Activated CD4-positive, alpha-beta T cell treated with anti-CD3 and anti-CD28 coated beads, Interleukin-2, amount 50 U/mL, for 16 hours (primary cell): Measurements from ENCODE around the gene ILDR1.
"Not testable (repeated sequence)": the region's sequence is repeated elsewhere in the genome, so short reads cannot be mapped to it uniquely, and the experiment has no call there.

ENCODE experiments used
- DNase-seq: peaks from one replicate; pipeline ENCODE4 v3.0.0-alpha.2; 2020

The ILDR1 gene

GRCh38 chr3:122021811-122022401, at the start of gene ILDR1:
ILDR1 (minus strand) TSS chr3:122022247; CDS start chr3:122022077, 170 bp downstream.
- DNase-seq = no peak

GRCh38 chr3:122067588-122068240, 45.7 kb upstream of the ILDR1 start:
- peak; percentile 69 for DNase-seq

- DNase-seq = no peak
These were observed 45.1 kb upstream of the ILDR1 start for GRCh38 chr3:122067214-122067550.

DNA sequence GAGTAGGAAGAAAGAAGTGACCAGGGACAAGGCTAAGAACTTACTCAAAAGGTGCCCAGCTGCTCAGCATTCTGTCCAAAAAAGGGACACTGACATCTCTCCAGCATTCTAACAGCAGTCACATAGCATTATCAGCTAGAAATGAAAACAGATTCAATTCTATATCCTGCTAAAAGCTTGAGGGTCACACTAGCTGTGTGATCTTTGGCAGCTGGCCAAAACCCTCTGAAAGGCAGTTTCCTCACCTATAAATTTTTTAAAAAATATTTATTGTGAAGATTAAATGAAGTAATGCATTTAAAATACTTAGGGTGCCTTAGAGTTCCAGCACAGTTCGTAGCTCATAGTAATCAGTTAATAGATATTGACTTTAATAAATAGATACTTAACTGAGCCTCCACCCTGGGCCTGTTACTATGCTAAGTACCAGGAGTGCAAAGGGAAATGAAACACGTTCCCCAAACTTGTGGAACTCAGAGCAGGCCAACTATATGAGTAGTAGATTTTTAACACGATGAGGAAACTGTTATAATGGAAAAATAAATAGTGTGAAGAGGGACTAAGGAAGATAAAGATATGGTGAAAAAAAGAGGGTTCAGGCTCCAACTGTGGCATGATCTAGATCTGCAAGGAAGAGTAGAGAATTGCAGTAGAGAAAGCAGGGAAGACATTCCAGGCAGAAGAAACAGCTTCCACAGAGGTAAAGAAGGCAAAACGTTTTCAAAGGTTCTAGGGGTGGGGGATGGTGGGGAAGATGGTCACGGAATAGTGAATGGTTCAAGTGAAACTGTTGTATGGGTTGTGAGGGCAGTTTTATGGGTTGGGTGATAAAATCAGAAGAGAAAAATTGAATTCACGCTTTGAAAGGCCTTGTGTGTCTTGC, 44.5 kb upstream of the ILDR1 start:
- no peak for DNase-seq

DNA sequence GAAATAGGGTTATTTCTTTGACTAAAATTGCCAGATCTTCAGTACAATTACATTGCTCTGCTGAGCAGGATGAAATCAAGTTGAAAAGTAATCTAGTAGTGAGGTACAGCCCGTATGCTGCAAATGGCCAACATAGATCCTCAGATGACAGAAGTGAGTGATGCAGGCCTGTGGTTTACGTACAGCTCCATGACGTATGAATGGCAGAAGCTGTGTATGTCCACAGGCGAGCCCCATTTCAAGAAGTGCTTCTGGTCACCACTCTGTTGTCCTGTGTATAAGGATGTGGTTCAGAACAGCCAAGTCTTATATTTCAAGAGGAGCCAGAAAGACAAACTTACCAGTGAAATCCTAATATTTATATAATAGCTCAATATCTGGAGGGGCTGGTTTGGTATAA, 42.3 kb upstream of the ILDR1 start:
- no peak for DNase-seq

GRCh38 chr3:122063908-122064307, 41.9 kb upstream of the ILDR1 start:
- DNase-seq = no peak

DNA sequence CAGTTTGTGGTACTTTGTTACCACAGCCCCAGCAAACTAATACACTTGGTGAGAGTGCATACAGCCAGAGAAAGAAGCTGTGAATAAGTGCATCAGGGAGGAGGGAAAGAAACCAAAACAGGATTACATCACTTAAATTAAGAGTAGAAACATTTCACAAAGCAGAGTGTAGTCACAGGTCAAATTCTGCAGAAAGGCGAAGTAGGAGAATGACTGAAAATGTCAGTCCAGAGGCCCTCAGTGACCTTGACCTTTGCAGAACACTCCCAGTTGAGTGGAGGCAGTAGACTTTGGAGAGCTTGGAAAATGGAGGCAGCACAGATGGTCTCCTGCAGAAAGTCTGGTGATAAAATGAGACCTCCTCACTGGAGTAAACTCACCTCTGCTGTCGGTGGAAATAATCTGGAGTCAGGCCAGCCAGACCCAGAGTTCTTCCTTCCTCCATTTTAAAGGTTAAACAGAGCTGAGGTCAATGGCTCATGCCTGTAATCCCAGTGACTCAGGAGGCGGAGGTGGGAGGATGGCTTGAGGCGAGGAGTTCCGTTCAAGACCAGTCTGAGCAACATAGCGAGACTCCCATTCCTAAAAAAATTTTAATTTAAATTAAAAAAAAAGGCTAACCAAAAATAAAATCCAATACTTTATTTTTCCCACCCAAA, 38.1 kb upstream of the ILDR1 start:
- DNase-seq = no peak

- DNase-seq = no peak
These were observed 36.2 kb upstream of the ILDR1 start for GRCh38 chr3:122058294-122058693.

DNA sequence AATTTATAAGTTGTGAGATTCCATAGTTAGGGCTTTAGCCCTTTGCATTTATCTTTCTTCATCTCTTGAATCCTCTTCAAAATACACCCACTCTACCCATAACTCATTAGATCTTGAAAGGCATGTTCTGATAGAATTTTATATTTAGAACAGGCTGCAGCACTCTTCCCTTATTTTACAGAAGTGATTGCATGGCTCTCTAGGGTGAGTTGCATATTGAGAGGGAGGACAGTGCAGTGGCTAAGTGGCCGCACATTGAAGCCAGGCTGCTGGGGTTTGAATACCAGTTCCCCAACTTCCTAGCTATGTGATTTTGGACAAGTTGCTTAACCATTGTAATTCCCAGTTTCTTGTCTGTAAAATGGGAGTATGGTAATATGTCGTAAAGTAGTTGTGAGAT, 35.6 kb upstream of the ILDR1 start:
- DNase-seq = no peak

GRCh38 chr3:122055215-122055614, 33.2 kb upstream of the ILDR1 start, which contains the start of gene CD86:
CD86 (plus strand) TSS chr3:122055362; CDS start chr3:122055490, 128 bp downstream.
- peak; percentile 54 for DNase-seq

DNA sequence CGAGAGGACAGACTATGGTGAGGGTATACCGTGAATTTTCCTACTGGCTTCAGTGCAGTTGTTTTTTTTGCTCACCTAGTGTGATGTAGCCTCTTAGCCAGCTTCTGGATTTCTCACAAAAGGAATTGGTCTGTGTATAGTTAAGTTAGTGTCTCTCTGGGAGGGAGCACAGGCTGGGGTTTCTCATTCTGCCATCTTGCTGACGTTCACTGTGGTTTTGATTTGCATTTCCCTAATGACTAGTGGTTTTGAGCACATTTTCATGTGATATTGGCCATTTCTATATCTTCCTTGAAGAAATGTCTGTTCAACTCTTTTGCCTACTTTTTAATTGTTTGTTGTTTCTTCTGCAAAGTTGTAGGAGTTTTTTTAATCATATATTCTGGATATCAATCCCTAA, 30.9 kb upstream of the ILDR1 start:
- no peak for DNase-seq

DNA sequence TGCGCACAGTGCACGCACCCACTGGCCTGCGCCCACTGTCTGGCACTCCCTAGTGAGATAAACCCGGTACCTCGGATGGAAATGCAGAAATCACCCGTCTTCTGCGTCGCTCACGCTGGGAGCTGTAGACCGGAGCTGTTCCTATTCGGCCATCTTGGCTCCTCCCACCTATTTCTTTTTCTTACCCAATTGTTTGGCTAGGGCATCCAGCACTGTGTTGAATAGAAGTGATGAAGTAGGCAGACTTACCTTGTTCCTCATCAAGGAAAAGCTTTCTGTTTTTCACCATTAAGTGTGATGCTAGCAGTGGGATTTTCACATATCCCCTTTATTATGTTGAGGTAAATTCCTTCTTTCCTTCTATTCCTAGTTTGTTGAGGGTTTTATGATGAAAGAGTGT, 25.7 kb upstream of the ILDR1 start:
- not testable (repeated sequence) for DNase-seq

DNA sequence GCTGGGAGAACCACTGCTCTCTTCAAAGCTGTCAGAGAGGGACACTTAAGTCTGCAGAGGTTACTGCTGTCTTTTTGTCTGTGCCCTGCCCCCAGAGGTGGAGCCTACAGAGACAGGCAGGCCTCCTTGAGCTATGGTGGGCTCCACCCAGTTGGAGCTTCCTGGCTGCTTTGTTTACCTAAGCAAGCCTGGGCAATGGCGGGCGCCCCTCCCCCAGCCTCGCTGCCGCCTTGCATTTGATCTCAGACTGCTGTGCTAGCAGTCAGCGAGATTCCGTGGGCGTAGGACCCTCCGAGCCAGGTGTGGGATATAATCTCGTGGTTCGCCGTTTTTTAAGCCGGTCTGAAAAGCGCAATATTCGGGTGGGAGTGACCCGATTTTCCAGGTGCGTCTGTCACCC, 25.2 kb upstream of the ILDR1 start:
- DNase-seq = not testable (repeated sequence)

DNA sequence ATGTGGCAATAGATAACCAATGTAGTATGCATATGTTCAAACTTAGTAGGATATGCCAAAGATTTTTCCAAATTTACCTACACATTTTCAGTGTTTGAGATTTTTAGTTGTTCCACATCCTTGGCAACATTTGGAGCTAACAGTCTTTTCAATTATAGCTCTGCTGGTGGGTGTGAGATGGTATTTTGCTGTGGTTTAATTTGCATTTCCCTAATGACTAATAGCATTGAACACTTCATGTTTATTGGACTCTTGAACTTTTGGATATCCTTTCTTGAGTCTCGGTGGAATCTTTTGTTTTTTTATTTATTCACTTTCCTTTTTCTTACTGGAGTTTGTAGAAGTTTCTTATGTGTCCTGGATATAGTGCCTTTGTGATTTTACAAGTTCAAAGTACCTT, 11.0 kb upstream of the ILDR1 start:
- no peak for DNase-seq

GRCh38 chr3:122032531-122032930, 10.5 kb upstream of the ILDR1 start:
- DNase-seq = no peak

DNA sequence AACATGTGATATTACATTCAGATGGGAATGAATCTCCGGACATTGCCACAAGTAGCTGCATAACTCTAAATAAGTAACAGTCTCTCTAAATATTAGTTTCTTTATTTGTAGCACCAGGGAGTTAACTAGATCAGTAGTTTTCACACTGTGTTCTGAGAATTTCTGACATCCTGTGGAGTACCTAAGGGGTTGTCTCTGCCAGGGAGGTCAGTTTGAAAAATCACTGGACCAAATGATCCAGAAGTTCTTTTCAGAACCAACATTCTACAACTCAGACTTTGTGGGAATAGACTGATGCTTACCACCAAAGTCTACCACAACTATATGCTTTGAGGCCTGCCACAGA, 9.0 kb upstream of the ILDR1 start:
- DNase-seq = no peak

DNA sequence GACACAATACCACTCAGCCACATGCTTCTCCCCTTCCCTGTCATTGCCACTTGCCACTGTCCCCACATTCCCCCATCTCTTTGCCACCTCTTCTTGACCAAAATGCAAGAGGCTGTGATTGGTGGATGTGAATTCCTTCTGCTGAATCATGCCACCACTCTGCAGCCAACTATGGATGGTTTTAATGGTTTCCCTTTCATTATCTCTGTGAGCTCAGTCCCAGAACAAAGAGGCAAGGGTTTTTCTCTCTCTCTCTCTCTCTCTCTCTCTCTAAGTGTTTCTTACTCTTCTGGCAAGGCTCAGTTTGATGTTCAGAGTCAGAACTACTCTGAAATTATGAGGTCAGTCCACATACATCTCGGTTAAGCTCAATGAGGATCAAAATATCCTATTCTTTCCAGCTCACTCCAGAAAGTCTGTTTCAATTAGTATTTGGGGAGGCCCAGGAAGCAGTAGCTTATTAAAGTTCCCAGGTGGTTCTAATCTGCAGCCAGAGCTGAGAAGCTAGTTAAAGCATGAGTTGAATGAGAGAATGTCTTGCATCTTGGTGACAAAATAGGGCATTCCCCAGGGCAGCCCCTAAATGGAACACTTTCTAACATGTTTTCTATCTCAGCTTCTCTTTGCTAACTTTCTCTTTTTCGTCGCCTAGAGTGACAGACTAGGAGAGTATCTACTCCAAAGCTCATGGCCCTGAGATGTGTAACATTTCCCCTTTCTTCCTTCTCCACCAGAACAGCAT, 8.5 kb upstream of the ILDR1 start:
- peak; percentile 70 for DNase-seq

DNA sequence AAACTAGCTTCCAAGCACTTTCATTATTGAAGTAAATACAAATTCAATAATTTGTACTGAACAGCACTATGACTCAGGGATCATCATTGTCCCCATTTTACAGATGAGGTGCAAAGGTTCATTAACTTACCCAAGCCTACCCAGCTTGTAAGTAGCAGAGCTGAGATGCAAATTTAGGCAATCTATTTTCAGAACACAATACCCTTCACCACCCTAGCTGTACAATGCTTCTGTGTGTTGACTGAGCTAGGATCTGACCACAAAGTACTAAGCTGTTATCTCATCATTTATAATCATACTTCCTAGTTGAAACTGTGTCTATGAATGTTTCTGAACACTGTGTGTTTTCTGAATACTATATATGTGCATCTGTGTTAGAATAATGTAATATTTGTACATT, 3.2 kb upstream of the ILDR1 start:
- DNase-seq = no peak

GRCh38 chr3:122024800-122025199, 2.8 kb upstream of the ILDR1 start:
- DNase-seq = no peak

- no peak for DNase-seq
These were observed 1.4 kb upstream of the ILDR1 start for GRCh38 chr3:122023335-122023910.

GRCh38 chr3:122021037-122021436, 1.0 kb downstream of the ILDR1 start:
- no peak for DNase-seq

GRCh38 chr3:122019493-122019892, 2.6 kb downstream of the ILDR1 start:
- DNase-seq = no peak
